GM12878 (cell line): ENCODE results near the gene MRC2. TPM values are rescaled to one million over a fixed set of nuclear protein-coding genes. Genes with fewer than 3 reads are reported as not detected.

Source experiments
- ATAC-seq: fragments of 200-7000 bp; cut with Tn5 transposase; 3 replicates; pipeline ENCODE4 v1.9.1; 2020; ENCODE audit warnings: mild to moderate bottlenecking, moderate library complexity
- BruUV-seq: library from RNA; stranded (reverse); fragments of 400-500 nt; replicated peaks from 2 replicates; lab custom pipeline; 2021; lab: Mats Ljungman, UMichigan
- CTCF ChIA-PET: fragments of 300-600 bp; sonication (Branson Sonifier 250); formaldehyde crosslinking; extraction: SDS; loops from one replicate; lab custom pipeline; 2021; ENCODE audit warnings: inconsistent platforms; lab: Yijun Ruan, JAX
- POLR2A ChIA-PET: fragments of 350-600 bp; formaldehyde crosslinking; extraction: SDS; loops from one replicate; lab custom pipeline; 2021; ENCODE audit warnings: inconsistent platforms; lab: Charles Lee
- RAD21 ChIA-PET: fragments of 300-600 bp; sonication (Branson Sonifier 250); formaldehyde crosslinking; loops from one replicate; lab custom pipeline; 2023; ENCODE audit warnings: antibody characterized with exemption; ENCODE audit not compliant: unreplicated experiment; lab: Charles Lee
- SMC1A ChIA-PET: fragments of 300-600 bp; sonication (Branson Sonifier 250); formaldehyde crosslinking; loops from one replicate; lab custom pipeline; 2023; ENCODE audit not compliant: unreplicated experiment, uncharacterized antibody; lab: Charles Lee
- DNase-seq: peaks from one replicate; pipeline ENCODE4 v3.0.0-alpha.2; 2011; ENCODE audit warnings: low read depth, low spot score
- FAIRE-seq: peaks from 3 replicates; lab custom pipeline; 2011; peaks lifted over from hg19 to GRCh38; lab: Jason Lieb, UNC
- H2AFZ ChIP-seq: 2 replicates; pipeline ENCODE4 v1.6.0; 2011; ENCODE audit warnings: low read depth, low read length, control low read depth; ENCODE audit not compliant: control insufficient read depth
- H3K27ac ChIP-seq: 2 replicates; pipeline ENCODE4 v1.5.1; 2011; ENCODE audit warnings: control low read depth; ENCODE audit not compliant: control insufficient read depth, insufficient read depth
- H3K27me3 ChIP-seq, 2 experiments: replicated peaks in 1 of 2; 2 replicates each; pipeline versions ENCODE4 v1.6.0 to v1.6.1; 2011; ENCODE audit warnings: low read length in 1 of 2; ENCODE audit not compliant: control insufficient read depth in 2 of 2, insufficient read depth in 2 of 2
- H3K36me3 ChIP-seq, 2 experiments: 2 replicates each; pipeline ENCODE4 v1.5.1; 2011; ENCODE audit warnings: low read length in 1 of 2; ENCODE audit not compliant: control insufficient read depth in 2 of 2, insufficient read depth in 2 of 2
- H3K4me1 ChIP-seq: 2 replicates; pipeline ENCODE4 v1.6.1; 2011; ENCODE audit warnings: mild to moderate bottlenecking, low read length, moderate library complexity, mixed read lengths; ENCODE audit not compliant: control insufficient read depth, insufficient read depth
- H3K4me2 ChIP-seq: 2 replicates; pipeline ENCODE4 v1.6.0; 2011; ENCODE audit warnings: control low read depth; ENCODE audit not compliant: control insufficient read depth, insufficient read depth
- H3K4me3 ChIP-seq: fragments of 200-600 bp; sonication (generic); 2 replicates; pipeline ENCODE4 v1.5.1; 2016
- H3K79me2 ChIP-seq: 2 replicates; pipeline ENCODE4 v1.6.0; 2011; ENCODE audit warnings: low read length; ENCODE audit not compliant: control insufficient read depth, insufficient read depth
- H3K9ac ChIP-seq: 2 replicates; pipeline ENCODE4 v1.8.0; 2011; ENCODE audit warnings: low read length, control low read depth, mixed read lengths; ENCODE audit not compliant: control insufficient read depth, insufficient read depth
- H3K9me3 ChIP-seq: replicated peaks from 3 replicates; pipeline ENCODE4 v1.5.1; 2011; ENCODE audit warnings: mild to moderate bottlenecking, low read length; ENCODE audit not compliant: control insufficient read depth, insufficient read depth
- H4K20me1 ChIP-seq: 2 replicates; pipeline ENCODE4 v1.6.0; 2011; ENCODE audit not compliant: control insufficient read depth, insufficient read depth
- BHLHE40 ChIP-seq, 2 experiments: fragments of 450-650 bp in 1 of 2; IDR thresholded peaks; 2 replicates each; pipeline ENCODE4 v1.6.1; 2011 to 2017; ENCODE audit warnings: low read depth in 2 of 2, borderline replicate concordance in 1 of 2, improper control_type of control experiment in 1 of 2, low read length in 1 of 2, mild to moderate bottlenecking in 1 of 2
- CBX5 ChIP-seq: sonication (generic); IDR thresholded peaks from 2 replicates; pipeline ENCODE4 v1.6.1; 2016; ENCODE audit warnings: low read depth, moderate library complexity, mild to moderate bottlenecking, inconsistent platforms
- FOS ChIP-seq: IDR thresholded peaks from 3 replicates; pipeline ENCODE4 v1.6.1; 2011; ENCODE audit warnings: borderline replicate concordance; ENCODE audit not compliant: insufficient read length; ENCODE audit errors: extremely low read depth
- GABPA ChIP-seq: IDR thresholded peaks from 2 replicates; pipeline ENCODE4 v1.6.1; 2014; ENCODE audit warnings: antibody characterized with exemption, low read depth, mild to moderate bottlenecking, inconsistent platforms
- HCFC1 ChIP-seq: fragments of 150-350 bp; IDR thresholded peaks from 2 replicates; pipeline ENCODE4 v1.6.1; 2014; ENCODE audit warnings: low read length
- IKZF2 ChIP-seq, 2 experiments: fragments of 450-650 bp; IDR thresholded peaks; 2 replicates each; pipeline ENCODE4 v1.6.1; 2017; ENCODE audit warnings: mild to moderate bottlenecking in 2 of 2, moderate library complexity in 2 of 2
- NRF1 ChIP-seq: conservative IDR thresholded peaks from 2 replicates; pipeline ENCODE4 v1.6.1; 2011; ENCODE audit warnings: mild to moderate bottlenecking, low read depth, low read length, improper control_type of control experiment
- SREBF1 ChIP-seq: IDR thresholded peaks from 2 replicates; pipeline ENCODE4 v1.6.1; 2012; ENCODE audit warnings: mild to moderate bottlenecking, low read length
- STAT1 ChIP-seq: fragments of 450-650 bp; conservative IDR thresholded peaks from 2 replicates; pipeline ENCODE4 v1.6.1; 2014; ENCODE audit warnings: antibody characterized with exemption, mild to moderate bottlenecking
- ZNF622 ChIP-seq: fragments of 450-650 bp; IDR thresholded peaks from 2 replicates; pipeline ENCODE4 v1.6.1; 2017; ENCODE audit warnings: mild to moderate bottlenecking, inconsistent platforms
- ZSCAN29 ChIP-seq: fragments of 450-650 bp; IDR thresholded peaks from 2 replicates; pipeline ENCODE4 v1.6.1; 2017; ENCODE audit warnings: mild to moderate bottlenecking, moderate library complexity
- WGBS: methylation state at CpG from one replicate; pipeline ENCODE4 v1.1.6; 2016; ENCODE audit warnings: low lambda C conversion rate; ENCODE audit not compliant: insufficient replicate concordance, insufficient coverage; ENCODE audit errors: missing lambda C conversion rate; 5-methylcytosine and 5-hydroxymethylcytosine counted together
- in situ Hi-C: fragments of 300-500 bp; cut with MboI; formaldehyde crosslinking; loops from 9 replicates; pipeline ENCODE4 v1.14.3; 2018; ENCODE audit warnings: mixed read lengths
- intact Hi-C: fragments of 100-400 bp; cut with micrococcal nuclease; formaldehyde crosslinking; loops from one replicate; pipeline ENCODE4 v1.14.2; 2022; ENCODE audit not compliant: unreplicated experiment
- polyA plus RNA-seq, 11 experiments: library from polyadenylated mRNA; depleted of rRNA in 4 of 11; unstranded in 6 of 11; stranded (reverse) in 5 of 11; fragments of >200 nt; fragmentation: Nextera tagmentation in 4 of 11; fragmentation: Illumina TruSeq in 1 of 11; extraction: Ambion mirVana in 4 of 11; extraction: Trizol in 1 of 11; gene quantifications; 1 replicate in 1 of 11; 2 replicates in 10 of 11; pipeline versions ENCODE4 v1.2.1 to v1.2.3, GENCODE V29; 2011 to 2016; ENCODE audit warnings: inconsistent platforms in 2 of 11, missing spikeins in 2 of 11, low read depth in 1 of 11
- total RNA-seq, 4 experiments: library from RNA; depleted of rRNA in 3 of 4; stranded (reverse); fragments of >200 nt in 3 of 4; fragmentation: Illumina TruSeq in 1 of 4; extraction: Trizol in 1 of 4; gene quantifications; 2 replicates each; pipeline versions ENCODE4 v1.2.1 to v1.2.3, GENCODE V29; 2013 to 2021

The MRC2 gene
- total and polyA plus RNA-seq, 10 of the 15 experiments (the other 5 are each of a cell fraction or from before 2014, with no cell fraction given), result 0.04 to 0.96 (median 0.30) TPM; not detected in 1

- H2AFZ ChIP-seq, result no peak overlapping the region
- SMC1A ChIA-PET, result no interaction called here
- no peaks in the 10 kb centered on the region for H3K36me3 ChIP-seq
- H4K20me1 ChIP-seq, result no peaks in the 10 kb centered on the region
- no peaks in the 10 kb centered on the region for H3K79me2 ChIP-seq
- intact Hi-C loops, result no loop called here
- H3K27ac ChIP-seq, result no peak overlapping the region
- CTCF ChIA-PET, result no interaction called here
- FAIRE-seq, result no peak
- H3K4me2 ChIP-seq, result no peak overlapping the region
- WGBS, result 27% methylated on average over 10 of the region's 10 CpGs
- no peak for DNase-seq
- H3K4me3 ChIP-seq, result no peak overlapping the region
- H3K9me3 ChIP-seq, result no peaks in the 10 kb centered on the region
- H3K4me1 ChIP-seq, result no peaks in the 10 kb centered on the region
- POLR2A ChIA-PET, result no interaction called here
- ATAC-seq, result no peak
- no TSS peak for BruUV-seq
- in situ Hi-C loops, result loop anchor here (10.0 kb wide), 1 partner anchor 709 kb away; no protein-coding TSS in a partner anchor
- RAD21 ChIA-PET, result no interaction called here
- H3K9ac ChIP-seq, result no peak overlapping the region
- no peaks in the 10 kb centered on the region for H3K27me3 ChIP-seq
- TF ChIP-seq CBX5 (no peak), STAT1 (no peak), ZNF622 (no peak), HCFC1 (no peak), GABPA (no peak), SREBF1 (no peak), NRF1 (no peak), IKZF2 (IDR thresholded peaks at IDR 0.05) (no peak), FOS (no peak), ZSCAN29 (no peak), BHLHE40 (IDR thresholded peaks at IDR 0.05; ENCODE audit: borderline replicate concordance in 1 of 2, low read depth in 2 of 2, low read length in 1 of 2) (no peak)
Measured at GRCh38 chr17:62696256-62696655, 68.8 kb downstream of the MRC2 start.
